ENCODE results near the gene LRCH1. TPM values are rescaled to one million over a fixed set of nuclear protein-coding genes. Genes with fewer than 3 reads are reported as not detected.
A peak's percentile ranks its signal among the peaks of the same experiment; 100 is the strongest.

The LRCH1 gene
- total RNA-seq, 2 donors from 2014 or later: 24.9 to 26.0 TPM

DNA sequence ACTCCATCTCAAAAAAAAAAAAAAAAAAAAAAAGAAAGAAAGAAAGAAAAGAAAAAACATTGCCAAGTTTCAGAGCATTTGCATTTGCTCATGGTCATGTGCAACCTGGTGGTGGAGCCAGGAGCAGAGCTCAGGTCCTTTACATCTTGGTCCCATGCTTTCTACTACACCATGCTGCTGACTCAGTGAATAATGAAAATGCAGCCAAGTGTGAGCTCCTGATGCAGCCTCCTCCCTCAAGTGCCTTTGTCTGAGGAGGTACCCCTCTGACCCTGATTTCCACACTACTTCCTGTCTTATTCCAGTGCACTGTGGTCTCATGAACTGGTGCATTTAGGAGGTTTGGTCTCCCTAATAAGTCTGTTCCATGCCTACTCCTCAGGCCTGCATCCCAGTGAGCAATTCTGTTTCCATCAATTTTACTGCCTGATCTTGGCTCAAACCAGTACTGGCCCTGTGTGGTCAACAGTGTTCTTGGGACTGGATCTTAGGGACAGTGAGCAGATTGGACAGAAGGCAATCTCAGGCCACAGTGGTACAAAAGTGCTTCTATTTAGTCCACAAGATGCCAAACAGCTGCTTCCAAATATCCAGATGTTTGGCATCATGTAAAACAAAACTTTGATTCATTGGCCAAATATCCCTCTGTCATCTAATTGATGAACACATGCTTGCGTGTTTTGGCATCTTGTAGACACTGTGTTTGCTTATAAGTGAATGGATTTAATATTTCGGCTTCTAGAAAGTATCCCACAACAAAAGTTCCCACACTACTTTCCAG, 28.8 kb upstream of the LRCH1 start:
- DNase-seq (ENCODE audit: low spot score) (no peak), ATAC-seq (peak in 1 of 2 donors; percentile 44)
- Mint-ChIP-seq H3K9me3 (no peaks in the 10 kb centered on the region), H3K36me3 (no peaks in the 10 kb centered on the region), H3K27ac (no peak overlapping the region), H3K4me1 (ENCODE audit: low read depth in 2 of 2) (peaks cover 0 to 2% of the 10 kb centered on the region in 2 donors), H3K27me3 (peaks cover 12 to 16% of the 10 kb centered on the region in 2 donors), H3K4me3 (no peak overlapping the region)

DNA sequence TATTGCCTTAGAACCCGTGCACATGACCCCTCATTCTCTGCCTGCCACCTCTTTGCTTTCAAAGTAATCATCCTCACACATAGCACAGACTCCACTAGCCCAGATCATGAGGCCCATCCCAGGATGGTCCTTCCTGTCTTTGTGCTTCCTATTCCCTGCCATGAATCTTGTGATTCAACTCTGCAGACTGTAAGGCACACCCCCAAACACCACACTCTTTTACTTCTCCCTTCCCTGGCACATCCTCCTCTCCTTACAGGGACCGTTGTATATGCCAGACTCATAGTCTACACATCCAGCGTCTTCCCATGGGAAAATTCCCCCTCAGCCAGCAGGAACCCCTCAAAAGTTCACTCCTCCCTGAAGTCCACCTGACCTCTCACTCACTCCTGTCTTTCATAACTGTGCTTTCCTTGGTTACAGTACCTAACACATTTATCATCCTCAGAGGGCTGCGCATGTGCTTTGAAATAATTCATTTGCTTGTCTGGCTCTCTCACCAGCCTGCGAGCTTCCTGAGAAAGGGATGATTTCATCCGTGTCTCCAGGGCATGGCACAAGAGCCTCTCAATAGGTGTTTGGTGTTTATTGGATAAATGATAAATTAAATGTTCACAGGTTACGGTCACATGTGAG, 26.8 kb upstream of the LRCH1 start:
- Mint-ChIP-seq H3K36me3 (no peaks in the 10 kb centered on the region), H3K4me1 (ENCODE audit: low read depth in 2 of 2) (peaks cover 0 to 2% of the 10 kb centered on the region in 2 donors), H3K4me3 (no peak overlapping the region), H3K9me3 (no peaks in the 10 kb centered on the region), H3K27ac (no peak overlapping the region), H3K27me3 (peaks cover 18 to 23% of the 10 kb centered on the region in 2 donors)
- peak in 1 of 2 donors; percentile 20 for ATAC-seq
- no peak for DNase-seq (ENCODE audit: low spot score)

DNA sequence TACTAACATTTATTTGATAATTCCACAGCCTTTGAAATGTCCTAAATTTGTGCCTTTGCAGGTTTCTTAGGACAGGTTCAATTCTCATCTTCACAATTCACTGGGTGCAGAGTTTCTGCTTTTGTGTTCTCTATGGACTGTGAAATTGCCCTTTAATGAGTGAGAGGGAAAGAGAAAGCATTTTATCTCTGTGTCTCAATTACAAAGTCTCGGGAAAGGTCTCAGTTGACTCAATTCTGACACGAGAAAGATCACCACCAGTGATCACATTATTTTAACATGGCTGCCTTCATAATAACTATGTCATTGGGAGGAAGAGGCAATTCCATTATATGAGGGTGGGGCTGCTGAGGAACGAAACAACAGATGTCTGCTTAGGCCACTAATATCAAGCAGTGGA, 26.2 kb upstream of the LRCH1 start:
- Mint-ChIP-seq H3K9me3 (no peaks in the 10 kb centered on the region), H3K27me3 (peaks cover 18 to 25% of the 10 kb centered on the region in 2 donors), H3K4me3 (no peak overlapping the region), H3K36me3 (no peaks in the 10 kb centered on the region), H3K4me1 (ENCODE audit: low read depth in 2 of 2) (peaks cover 0 to 2% of the 10 kb centered on the region in 2 donors), H3K27ac (no peak overlapping the region)
- peak in 1 of 2 donors; percentile 22 for ATAC-seq
- DNase-seq (ENCODE audit: low spot score): no peak

DNA sequence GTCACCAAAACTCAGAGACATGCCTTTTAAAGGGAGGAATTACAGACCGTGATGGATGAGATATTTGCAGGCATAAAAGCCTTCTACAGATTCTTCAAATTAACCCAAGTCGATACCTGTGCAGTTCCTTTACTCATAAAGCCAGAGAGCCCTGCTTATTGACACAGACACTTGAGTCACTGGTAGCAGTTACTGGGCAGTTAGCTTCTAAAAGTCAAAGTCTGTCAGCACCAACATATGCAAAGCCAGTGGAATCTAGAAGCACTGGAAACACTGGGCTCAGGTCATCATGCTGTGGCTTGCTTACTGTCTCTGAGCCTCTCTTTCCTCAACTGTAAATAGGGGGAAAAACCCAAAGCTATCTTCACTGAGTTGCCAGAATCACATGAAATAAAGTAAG, 25.7 kb upstream of the LRCH1 start:
- ATAC-seq (no peak), DNase-seq (ENCODE audit: low spot score) (no peak)
- Mint-ChIP-seq H3K4me1 (ENCODE audit: low read depth in 2 of 2) (peaks cover 0 to 2% of the 10 kb centered on the region in 2 donors), H3K36me3 (no peaks in the 10 kb centered on the region), H3K27ac (no peak overlapping the region), H3K4me3 (no peak overlapping the region), H3K27me3 (peaks cover 18 to 23% of the 10 kb centered on the region in 2 donors), H3K9me3 (no peaks in the 10 kb centered on the region)

DNA sequence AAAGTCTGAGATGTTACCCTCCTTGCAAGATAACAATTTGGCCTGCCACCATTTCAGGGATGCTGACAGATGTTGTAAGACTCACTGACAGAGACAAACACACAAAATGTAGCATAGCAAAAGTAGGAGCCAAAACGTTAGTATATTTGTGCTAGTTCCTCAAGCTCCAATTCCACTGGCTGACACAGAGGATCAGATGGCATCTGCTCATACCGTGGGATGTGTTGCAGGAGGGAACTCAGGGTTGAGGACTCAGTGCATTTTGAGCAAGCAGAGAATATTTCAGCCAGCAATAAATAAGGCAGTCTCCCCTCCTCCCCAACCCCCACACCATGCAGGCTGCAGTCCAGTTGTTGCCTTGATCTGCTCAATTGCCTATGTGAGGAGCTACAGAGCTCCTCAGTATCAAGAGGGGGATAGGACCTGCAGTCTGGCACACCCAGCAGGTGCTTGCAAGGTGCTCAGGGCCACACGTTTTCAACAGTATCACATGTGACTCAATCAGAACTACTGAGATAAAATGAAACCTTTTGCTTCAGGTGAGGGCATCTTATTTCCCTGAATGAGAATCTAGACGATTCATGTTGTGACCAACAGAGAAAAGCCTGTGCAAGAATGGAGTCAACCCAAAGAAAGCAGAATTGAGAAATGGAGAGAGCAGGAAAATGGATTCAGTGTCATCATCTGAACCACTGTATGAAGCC, 23.6 kb upstream of the LRCH1 start:
- Mint-ChIP-seq H3K9me3 (no peaks in the 10 kb centered on the region), H3K4me3 (no peak overlapping the region), H3K27ac (no peak overlapping the region), H3K4me1 (ENCODE audit: low read depth in 2 of 2) (peaks cover 0 to 2% of the 10 kb centered on the region in 2 donors), H3K36me3 (no peaks in the 10 kb centered on the region), H3K27me3 (peaks cover 18 to 23% of the 10 kb centered on the region in 2 donors)
- ATAC-seq (peak in 1 of 2 donors; percentile 26), DNase-seq (ENCODE audit: low spot score) (no peak)

DNA sequence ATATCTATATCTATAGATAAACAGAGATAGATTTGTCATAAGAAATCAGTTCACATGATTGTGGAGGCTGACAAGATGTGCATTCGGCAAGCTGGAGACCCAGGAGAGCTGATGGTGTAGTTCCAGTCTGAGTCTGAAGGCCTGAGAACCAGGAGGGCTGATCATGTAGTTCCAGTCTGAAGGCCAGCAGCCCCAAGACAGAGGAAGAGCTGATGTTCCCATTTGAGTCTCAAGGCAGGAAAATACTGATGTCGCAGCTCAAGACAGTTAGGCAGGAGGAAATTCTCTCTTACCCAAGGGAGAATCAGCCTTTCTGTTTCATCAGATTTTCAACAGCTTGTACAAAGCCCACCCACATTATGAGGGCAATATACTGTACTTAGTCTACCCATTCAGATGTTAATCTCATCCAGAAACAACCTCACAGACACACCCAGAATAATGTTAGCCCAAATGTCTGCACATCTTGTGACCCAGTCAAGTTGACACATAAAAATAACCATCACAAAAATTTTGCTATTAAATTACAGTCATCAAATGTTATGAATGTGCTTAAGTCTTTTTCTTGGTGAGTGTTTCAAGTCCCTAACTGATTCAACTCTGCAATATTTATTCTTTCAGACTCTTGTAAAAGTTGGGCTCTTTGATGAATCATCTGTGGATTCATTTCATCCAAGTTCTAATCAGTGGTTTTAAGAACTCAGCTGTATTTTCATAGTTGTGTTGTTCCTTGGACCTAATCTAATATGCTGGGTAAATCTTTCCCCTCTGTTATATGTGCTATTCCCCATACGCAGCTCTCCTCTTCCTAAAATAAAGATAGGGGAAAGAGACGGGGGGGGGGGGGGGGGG, 22.7 kb upstream of the LRCH1 start:
- Mint-ChIP-seq H3K4me1 (ENCODE audit: low read depth in 2 of 2) (peaks cover 0 to 2% of the 10 kb centered on the region in 2 donors), H3K4me3 (no peak overlapping the region), H3K27ac (no peak overlapping the region), H3K27me3 (peaks cover 18 to 20% of the 10 kb centered on the region in 2 donors), H3K36me3 (no peaks in the 10 kb centered on the region), H3K9me3 (no peaks in the 10 kb centered on the region)
- DNase-seq (ENCODE audit: low spot score): no peak
- ATAC-seq: peak in 1 of 2 donors; percentile 47

DNA sequence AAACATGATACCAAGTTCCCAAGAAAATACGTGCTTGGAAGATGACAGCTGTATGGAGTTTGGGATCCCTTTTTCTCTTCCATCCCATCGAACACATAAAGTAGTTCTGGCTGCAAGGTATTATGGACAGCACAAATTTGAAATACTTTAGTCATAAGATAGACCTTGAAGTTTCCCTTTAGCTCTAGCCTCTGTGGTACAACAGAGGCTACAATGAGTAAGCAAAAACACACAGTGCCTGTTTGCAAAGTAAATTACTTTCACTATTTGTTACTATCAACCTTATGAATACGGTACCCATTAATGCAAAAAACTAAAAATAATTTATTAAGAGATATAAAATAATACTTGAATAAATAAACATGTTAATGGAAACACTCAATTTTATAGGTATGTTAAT, 21.0 kb upstream of the LRCH1 start:
- peaks cover 6 to 9% of the 10 kb centered on the region in 2 donors for H3K27me3 Mint-ChIP-seq

DNA sequence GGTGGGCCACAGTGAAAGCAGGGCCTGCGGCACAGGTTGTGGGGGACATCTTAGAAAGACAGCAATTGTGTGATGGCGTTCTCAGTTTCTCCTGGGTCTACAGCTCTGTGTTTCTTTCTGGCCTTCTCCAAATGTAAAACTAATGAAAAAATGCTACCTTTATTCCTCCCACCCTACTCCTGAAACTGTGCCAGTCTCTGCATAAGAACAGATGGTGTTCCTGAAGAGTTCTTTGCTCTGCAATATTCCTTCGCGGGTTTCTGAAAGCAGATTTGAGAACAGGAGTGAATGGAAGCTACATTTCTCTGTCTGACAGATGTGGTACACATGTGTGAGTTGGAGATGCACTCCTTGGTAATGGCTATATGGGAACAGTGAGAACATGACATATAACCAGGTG, 18.0 kb upstream of the LRCH1 start:
- Mint-ChIP-seq H3K27ac (no peak overlapping the region), H3K4me1 (ENCODE audit: low read depth in 2 of 2) (no peaks in the 10 kb centered on the region), H3K9me3 (no peaks in the 10 kb centered on the region), H3K36me3 (no peaks in the 10 kb centered on the region), H3K27me3 (peaks cover 0 to 5% of the 10 kb centered on the region in 2 donors), H3K4me3 (no peak overlapping the region)
- ATAC-seq (no peak), DNase-seq (ENCODE audit: low spot score) (no peak)

More for the DNA sequence above, 21.0 kb upstream of the LRCH1 start:
- no peak overlapping the region for H3K4me3 Mint-ChIP-seq
- ATAC-seq (peak in 1 of 2 donors; percentile 55), DNase-seq (ENCODE audit: low spot score) (no peak)
- H3K27ac Mint-ChIP-seq: peak overlapping the region in 1 of 2 donors; percentile 54
- no peaks in the 10 kb centered on the region for H3K4me1 Mint-ChIP-seq (ENCODE audit: low read depth in 2 of 2)
- no peaks in the 10 kb centered on the region for H3K36me3 Mint-ChIP-seq
- no peaks in the 10 kb centered on the region for H3K9me3 Mint-ChIP-seq

DNA sequence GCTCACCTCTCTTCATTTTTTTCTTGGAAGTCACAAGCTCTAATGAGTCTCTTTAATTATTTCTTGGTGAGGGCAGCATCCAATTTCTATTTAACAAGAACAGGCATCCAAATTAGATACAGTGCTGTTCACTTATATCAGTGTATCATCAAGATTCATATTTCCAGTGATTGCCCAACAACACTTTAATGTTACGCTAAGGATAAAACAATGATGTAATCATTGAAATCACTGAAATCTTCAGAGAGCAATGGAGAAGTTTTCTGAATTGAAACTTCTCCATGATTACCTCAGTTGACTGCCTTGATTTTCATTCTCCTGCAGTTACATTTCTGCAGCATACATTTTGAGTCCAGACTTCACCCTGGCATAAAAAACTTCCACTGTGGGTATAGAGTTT, 17.1 kb upstream of the LRCH1 start:
- H3K9me3 Mint-ChIP-seq: no peaks in the 10 kb centered on the region
- no peak overlapping the region for H3K4me3 Mint-ChIP-seq
- no peaks in the 10 kb centered on the region for H3K36me3 Mint-ChIP-seq
- peaks cover 0 to 3% of the 10 kb centered on the region in 2 donors for H3K27me3 Mint-ChIP-seq
- no peak overlapping the region for H3K27ac Mint-ChIP-seq
- ATAC-seq (no peak), DNase-seq (ENCODE audit: low spot score) (no peak)
- no peaks in the 10 kb centered on the region for H3K4me1 Mint-ChIP-seq (ENCODE audit: low read depth in 2 of 2)

DNA sequence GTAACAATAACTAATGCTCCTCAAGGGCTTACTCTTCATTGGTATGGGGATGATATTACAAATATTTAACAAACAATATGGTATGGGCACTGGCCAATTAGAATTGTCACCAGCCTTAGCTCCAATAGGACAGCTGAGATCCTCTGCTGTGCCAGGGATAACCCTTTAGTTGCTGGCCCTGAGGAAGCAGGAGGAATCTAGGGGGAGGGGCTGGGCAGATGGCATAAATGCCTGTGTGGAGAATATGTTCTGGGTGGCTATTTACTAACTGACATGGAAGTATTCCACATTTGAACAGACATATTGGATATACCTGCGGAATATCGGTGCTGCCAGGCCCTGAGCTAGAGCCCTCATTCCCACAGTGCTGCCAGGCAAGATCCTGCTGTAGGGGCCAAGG, 16.6 kb upstream of the LRCH1 start:
- no peaks in the 10 kb centered on the region for H3K36me3 Mint-ChIP-seq
- ATAC-seq (no peak), DNase-seq (ENCODE audit: low spot score) (no peak)
- no peak overlapping the region for H3K4me3 Mint-ChIP-seq
- H3K4me1 Mint-ChIP-seq (ENCODE audit: low read depth in 2 of 2): no peaks in the 10 kb centered on the region
- no peak overlapping the region for H3K27ac Mint-ChIP-seq
- peaks cover 0 to 3% of the 10 kb centered on the region in 2 donors for H3K27me3 Mint-ChIP-seq
- no peaks in the 10 kb centered on the region for H3K9me3 Mint-ChIP-seq

DNA sequence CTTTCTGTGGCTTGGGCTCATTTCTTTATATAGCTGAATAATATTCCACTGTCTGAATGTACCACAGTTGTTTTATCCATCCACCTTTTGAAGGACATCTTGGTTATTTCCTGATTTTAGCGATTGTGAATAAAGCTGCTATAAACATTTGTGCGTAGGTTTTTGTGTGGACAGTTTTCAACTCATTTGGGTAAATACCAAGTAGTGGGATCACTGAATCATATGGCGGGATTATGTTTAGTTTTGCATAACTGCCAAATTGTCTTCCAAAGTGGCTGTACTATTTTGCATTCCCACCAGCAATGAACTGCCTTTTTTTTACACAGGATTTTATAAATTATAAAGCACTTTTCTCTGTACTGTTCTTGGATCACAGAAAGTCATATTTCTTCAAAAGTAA, 13.7 kb upstream of the LRCH1 start:
- peaks cover 0 to 6% of the 10 kb centered on the region in 2 donors for H3K27me3 Mint-ChIP-seq
- no peaks in the 10 kb centered on the region for H3K36me3 Mint-ChIP-seq
- DNase-seq (ENCODE audit: low spot score) (no peak), ATAC-seq (no peak)
- peaks cover 3 to 6% of the 10 kb centered on the region in 2 donors for H3K4me1 Mint-ChIP-seq (ENCODE audit: low read depth in 2 of 2)
- no peaks in the 10 kb centered on the region for H3K9me3 Mint-ChIP-seq
- no peak overlapping the region for H3K27ac Mint-ChIP-seq
- H3K4me3 Mint-ChIP-seq: no peak overlapping the region

DNA sequence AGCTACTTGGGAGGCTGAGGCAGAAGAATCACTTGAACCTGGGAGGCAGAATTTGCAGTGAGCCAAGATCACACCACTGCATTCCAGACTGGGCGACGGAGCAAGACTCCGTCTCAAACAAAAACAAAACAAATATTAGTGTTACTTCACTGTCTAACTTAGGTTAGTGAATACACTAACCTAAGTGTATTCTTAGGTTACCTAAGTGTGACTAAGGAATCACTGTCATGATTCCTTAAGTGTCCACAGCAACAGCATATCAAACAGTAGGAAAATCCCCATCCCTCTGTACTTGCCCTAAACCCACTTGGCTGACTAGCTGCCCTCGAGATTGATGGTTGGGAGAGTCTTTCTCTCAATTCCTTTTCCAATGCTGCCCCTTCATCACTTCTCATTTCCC, 11.8 kb upstream of the LRCH1 start:
- Mint-ChIP-seq H3K36me3 (no peaks in the 10 kb centered on the region), H3K4me3 (no peak overlapping the region), H3K4me1 (ENCODE audit: low read depth in 2 of 2) (peaks cover 7 to 8% of the 10 kb centered on the region in 2 donors), H3K27ac (no peak overlapping the region), H3K27me3 (peaks cover 2 to 6% of the 10 kb centered on the region in 2 donors), H3K9me3 (no peaks in the 10 kb centered on the region)
- ATAC-seq (no peak), DNase-seq (ENCODE audit: low spot score) (no peak)

DNA sequence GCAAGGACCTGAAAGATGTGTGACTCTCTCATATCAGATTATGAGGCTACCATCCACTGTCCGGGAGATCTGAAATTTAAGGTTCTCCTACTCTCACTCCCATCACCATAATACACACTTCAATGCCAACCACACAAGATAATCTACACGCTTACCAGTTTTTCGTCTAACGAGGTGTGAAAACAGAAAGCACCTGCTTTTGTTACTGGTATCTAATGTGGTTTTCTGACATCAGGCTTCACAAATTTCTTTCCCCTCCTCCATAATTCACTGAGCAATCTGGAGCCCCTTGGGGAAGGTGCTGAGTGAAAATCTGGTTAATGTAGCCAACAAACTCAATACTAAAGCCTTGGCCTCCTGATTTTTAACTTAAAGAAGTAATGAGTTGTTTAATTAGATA, 10.1 kb upstream of the LRCH1 start:
- Mint-ChIP-seq H3K27ac (no peak overlapping the region), H3K4me3 (no peak overlapping the region), H3K4me1 (ENCODE audit: low read depth in 2 of 2) (peaks cover 7 to 10% of the 10 kb centered on the region in 2 donors), H3K36me3 (no peaks in the 10 kb centered on the region), H3K9me3 (no peaks in the 10 kb centered on the region), H3K27me3 (peaks cover 2 to 6% of the 10 kb centered on the region in 2 donors)
- ATAC-seq (no peak), DNase-seq (ENCODE audit: low spot score) (no peak)

Measured in natural killer cell treated with Interleukin-12 subunit alpha and Interleukin-12 subunit beta and Interleukin-15 and Interleukin-18, amount 100 ng/mL, for 72 hours (primary cell).